GM18858 (cell line): ENCODE results near the gene DMAC1.

ENCODE experiments used
- ATAC-seq: cut with Tn5 transposase; IDR thresholded peaks from one replicate; pipeline ENCODE4 v1.9.1; 2021; ENCODE audit not compliant: unreplicated experiment

Gene DMAC1, protein sequence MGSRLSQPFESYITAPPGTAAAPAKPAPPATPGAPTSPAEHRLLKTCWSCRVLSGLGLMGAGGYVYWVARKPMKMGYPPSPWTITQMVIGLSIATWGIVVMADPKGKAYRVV

DNA sequence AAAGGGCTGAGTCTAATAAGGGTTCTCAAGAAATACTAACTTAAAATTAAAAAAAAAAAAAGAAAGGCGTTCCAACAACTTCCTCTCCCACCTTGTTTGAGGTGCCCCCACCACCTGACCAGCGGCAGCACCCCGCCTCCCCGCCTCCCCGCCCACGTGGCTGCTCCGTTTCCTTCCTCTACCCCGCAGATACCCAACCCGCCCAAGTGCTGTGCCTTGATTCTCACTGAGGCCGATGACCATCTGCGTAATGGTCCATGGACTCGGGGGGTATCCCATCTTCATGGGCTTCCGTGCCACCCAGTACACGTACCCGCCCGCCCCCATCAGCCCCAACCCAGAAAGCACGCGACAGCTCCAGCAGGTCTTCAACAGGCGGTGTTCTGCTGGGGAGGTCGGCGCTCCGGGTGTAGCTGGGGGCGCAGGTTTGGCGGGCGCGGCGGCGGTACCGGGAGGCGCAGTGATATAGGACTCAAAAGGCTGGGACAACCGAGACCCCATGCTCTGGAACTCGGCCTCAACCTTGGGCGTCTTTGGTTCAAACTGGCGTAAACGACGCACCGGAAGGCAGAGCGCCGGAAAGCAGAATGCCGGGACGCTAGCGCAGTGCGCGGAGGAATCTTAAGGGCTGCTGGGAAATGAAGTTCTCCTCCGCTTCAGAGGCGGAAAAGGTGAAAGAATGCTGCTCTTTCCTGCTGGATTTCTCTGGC is at the start of gene DMAC1:
TSS of gene DMAC1 (minus strand) at position 545 of the 710 bp plus-strand sequence. CDS start at position 501, 44 bp downstream.
- ATAC-seq: peak; percentile 83

DNA sequence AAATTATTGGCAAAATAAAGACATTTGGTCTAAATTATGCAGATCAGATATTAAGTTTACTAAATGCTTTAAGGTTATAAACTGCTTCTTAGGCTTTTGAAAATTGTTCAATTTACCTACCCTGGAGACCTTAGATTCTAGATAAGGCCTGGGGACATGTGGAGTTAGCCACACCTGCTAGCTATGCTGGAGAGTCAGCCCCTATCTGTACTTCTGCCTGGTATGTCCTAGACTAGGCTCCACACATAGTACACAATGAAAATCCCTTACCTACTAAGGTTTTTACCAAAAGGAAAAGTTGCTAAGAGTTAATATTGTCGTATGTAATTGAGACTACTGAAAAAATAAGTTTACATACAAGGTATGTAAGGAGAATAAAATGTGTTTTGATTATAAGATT is 49.8 kb upstream of the DMAC1 start:
- ATAC-seq: no peak

DNA sequence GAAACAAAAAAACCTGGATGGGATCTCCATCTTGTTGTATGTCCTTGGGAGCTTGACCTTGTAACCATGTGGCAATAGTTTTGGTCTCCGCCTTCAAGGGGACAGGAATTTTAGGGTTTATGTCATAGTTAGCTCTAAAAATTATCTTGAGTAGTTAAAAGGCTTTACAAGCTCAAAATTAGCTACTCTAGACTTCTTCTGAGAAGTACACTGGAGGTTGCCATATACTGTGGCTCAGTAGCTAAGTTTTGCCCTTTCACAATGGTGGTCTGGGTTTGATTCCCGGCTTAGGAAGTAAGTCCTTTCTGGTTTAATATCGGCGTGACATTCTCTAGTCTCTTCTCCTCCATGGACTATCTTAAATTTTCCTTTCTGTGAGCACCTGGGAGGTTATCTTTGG is 48.9 kb upstream of the DMAC1 start:
- ATAC-seq: no peak

DNA sequence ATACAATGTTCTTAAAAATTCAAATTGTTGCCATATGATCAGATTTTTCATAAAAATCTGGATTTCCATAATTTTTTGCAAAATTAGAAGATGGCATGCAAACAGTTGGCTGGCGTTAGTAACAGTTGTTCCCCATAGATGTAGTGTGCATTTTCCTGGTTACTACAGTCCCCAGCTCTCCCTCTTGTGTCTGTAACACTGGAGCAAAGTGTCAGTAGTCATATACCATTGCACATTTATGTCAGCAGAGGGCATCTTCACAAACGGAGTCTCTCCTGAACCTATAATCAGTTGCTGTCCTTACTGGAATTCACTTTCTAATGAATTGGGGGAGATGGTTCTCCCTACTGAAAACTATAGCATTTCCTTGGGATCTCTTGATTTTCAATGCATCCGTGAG is 44.7 kb upstream of the DMAC1 start:
- peak; percentile 78 for ATAC-seq

DNA sequence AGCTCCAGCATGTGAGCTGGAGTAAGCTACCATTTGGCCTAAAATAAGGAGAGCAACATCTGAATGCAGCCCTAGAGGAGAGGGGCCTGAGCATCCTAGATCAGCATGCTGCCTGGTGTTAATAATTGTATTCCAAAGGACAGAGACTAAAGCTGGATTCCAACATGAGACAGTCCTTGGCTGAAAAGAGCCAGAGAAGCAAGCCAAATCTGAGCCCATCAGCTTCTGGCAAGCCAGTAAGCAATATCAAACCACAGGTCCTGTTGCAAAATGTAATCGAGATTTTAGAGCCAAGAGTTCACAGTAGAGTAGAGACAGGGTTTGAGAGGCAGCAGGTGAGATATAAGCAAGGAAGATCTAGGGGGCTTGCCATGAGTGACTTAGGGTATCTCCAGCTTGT is 42.3 kb upstream of the DMAC1 start:
- ATAC-seq: no peak

DNA sequence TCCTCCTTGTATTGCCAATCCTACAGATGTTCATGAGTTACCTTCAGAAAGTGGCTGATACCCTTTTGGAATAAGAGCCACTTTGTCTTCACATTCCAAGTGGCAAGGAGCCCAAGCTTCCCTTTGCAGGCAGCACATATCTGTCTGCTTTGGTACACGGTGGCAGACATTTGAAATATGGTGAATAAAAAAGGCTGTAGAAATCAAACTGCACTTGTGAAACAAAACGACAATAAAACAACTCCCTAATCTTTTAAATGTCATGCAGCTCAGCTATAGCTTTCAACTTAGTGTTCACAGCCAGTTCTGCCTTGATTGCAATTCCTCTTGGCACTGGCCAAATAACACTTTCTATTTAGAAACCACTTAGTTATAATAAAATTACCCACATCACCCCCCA is 35.0 kb upstream of the DMAC1 start:
- ATAC-seq: no peak

DNA sequence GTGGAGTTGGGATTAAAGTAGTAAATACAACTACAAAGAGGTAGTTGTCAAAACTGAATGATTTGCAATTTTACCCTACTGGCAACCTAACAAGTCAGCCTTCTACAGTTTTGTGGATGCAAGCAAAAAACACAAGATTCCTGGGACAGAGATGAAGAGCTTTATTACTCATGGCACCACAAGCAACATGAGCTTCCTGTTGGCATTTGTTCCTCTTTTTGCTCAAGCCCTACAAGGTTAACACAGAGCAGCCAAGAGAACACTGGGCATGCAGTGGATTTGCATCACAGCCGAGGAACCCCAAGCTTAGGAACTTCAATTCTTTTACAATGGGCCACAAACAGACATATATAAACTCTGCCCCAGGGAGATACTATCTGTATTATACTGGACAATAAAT is 28.8 kb upstream of the DMAC1 start:
- no peak for ATAC-seq

DNA sequence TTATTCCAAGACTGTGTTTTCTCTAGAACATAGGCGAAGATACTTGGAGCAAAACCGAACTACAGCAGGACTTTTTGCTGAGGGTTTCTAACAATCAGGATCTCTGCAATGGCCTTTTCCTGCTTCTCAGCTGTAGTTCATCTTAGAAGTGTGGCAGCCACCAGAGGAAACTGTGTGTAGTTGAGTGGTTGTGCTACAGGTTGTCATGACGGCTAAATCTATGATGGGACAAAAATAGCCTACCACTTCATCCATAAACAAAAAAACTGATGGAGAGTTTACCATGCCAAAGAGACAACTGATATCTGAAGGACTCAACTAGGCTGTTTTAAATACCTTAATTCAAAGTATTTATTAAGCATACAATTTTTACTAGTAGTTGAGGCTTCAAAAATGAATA is 28.2 kb upstream of the DMAC1 start:
- ATAC-seq: no peak

DNA sequence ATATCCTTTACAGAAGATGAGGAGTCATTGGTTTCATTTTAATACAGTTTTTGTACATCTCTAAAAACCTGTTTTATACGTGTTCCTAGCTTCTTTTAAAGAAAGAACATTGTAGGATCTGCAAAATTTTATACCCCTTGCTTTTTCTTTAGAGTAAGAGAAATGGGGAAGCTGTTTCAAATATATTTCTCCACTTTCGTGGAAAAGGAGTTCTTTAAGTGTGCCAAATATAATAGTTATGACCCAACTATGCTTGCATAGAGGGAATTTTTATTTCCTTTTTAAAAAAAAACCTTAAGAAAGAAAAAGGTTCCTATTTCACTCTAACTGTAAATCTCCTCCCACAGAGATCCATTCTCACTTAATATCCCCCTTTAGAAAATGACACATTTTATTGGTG is 27.5 kb upstream of the DMAC1 start:
- no peak for ATAC-seq

DNA sequence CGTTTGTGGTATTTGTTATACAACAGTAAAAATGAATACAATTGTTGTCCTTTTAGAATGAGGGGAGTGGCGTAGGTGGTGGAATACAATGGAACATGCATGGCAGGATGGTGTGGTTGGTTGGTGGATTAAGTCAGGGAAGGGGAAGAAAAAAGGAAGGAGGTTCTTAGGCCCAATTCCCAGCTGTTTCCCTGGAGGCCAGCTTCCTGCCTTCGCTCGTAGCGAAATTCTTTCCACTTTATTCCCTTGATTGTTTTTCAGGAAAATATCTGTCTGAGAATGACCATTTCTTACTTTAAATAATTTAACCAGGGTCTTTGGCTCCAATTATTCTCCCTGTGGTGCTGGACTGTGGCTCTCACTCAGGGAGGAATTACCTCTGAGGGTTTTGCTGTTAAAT is 24.1 kb upstream of the DMAC1 start:
- ATAC-seq: no peak

DNA sequence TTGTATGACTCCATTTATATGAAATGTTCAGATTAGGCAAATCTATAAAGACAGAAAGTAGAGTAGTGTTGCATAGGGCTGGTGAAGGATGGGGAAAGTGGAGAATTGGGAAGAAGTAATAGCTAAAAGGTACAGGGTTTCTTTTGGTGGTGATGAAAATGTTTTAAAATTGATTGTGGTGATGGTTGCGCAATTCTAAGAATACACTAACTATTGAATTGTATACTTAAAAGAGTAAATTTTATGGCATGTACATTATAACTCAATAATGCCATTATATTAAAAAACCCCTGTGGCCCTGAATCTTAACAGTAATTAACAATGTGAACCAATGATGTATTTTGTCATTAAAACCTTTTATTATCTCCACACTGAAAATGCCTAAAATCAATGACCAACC is 20.4 kb upstream of the DMAC1 start:
- ATAC-seq: no peak

DNA sequence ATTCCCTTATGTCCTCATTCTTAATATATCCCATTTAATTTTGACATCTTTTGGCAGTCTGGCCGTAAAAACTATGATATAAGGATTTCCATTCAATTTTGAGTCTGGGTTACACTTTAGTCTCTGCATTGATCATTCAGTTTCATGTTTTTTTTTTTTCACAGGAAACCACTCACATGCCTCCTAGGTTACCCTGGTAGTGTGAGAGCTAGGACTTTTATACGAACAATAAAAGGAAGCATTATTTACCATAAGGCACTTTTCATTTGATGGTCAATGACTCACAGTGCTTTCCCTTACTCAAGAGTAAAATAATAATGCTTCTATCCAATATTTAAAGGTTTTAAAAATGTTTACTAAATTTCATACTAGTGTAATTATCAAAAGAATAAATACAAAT is 16.4 kb upstream of the DMAC1 start:
- ATAC-seq: no peak

DNA sequence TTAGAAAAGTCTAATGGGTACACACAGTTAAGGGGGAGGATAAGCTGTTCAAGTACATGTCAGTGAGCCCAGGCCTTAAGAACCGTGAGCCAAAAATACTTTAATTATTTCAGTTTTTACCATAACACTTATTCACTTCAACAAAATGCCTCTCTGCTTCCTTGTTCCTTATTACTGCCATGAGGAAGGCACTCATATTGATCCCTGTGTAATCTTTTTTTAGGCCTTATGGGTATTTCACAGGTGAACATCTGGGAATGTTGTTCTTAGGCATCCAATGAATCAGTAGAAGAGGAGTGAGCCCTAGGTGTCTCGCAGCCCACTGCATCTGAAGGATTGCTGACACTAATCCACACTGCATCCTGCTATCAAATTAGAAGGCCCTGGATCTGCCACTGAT is 13.5 kb upstream of the DMAC1 start:
- ATAC-seq: no peak

DNA sequence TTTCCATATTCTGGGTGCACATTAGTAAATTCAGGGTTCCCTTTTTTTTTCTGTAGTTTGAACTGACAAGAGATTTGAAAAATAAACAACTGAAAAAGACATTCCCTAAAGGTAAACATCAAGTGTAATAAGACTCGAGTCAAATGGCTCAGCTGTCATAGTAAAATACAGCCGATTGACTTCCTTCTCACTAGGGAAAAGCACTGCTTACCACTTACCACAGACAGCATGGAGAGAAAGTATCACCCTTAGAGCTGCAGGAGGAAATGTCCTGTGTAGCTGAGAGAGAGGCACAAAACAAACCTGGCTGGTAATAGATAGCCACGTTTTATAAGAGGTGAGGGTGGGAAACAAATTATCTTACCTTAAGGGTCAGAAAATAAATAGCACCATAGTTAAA is 12.1 kb upstream of the DMAC1 start:
- ATAC-seq: no peak

DNA sequence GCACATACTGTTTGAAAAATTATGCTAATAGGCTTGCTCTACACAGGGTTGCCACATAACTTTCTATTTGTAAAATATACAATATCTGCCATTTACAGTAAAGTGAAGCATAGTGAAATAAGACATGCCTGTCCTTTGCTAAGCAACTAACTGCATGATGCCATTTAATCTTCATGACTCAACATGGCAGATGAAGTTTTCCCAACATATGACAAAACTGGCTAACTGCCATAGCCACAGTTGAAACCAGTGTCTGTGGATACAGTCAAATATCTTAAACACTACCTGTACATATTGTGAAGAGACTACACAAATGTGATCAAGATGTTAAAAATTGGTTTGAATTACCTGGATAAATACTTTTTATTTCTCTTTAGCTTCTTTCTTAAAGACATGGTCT is 3.1 kb upstream of the DMAC1 start:
- ATAC-seq: no peak

DNA sequence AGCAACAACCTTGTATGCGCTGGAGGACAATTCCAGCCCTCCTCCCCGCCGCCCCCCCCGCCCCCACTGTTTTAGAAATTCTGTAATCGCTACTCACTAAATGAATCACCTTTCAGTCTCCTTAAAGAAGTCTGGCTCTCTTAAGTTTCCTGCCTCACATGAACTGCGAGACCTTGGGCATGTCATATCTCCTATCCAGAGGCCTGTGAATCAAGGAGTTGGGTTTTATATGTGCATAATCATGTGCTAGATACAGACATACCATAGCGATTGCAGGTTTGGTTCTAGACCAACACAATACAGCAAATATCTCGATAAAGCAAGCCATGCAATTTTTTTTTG is 337 bp upstream of the DMAC1 start:
- peak; percentile 13 for ATAC-seq

DNA sequence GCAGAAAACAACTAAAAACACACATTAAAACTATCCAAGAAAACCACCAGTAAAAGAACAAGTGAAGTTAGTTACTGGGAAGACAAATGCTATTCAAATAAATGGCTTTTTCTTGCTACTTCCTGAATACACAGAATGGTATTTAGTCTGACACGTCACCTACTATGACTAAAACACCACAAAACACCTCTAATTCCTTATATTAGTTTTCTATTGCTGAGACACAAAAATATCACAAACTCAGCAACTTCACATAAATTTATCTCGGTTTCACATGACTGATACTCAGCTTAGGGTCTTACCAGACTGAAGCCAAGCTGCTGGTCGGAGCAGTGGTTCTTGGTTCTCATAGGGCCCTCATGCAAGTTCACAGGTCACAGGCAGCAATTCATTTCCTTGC is 5.4 kb downstream of the DMAC1 start:
- ATAC-seq: no peak

DNA sequence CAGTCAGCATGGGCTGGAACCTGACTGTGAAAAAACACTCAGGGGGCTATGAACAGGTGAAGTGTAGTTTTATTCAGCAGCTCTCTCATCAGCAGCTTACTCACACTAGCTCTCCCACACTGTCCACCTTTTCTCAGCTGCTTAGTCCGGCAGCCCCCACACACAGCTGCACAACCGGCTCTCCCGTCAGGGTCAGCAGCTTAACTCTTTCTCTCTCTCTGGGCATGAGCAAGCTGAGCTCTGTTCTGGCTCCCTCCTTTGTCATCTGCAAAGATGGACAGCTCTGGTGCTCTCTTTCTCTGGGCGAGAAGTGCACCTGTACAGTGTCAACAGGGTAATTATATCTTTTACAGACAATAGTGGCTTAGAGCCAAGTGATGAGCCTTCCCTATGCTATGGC is 8.2 kb downstream of the DMAC1 start:
- ATAC-seq: no peak

DNA sequence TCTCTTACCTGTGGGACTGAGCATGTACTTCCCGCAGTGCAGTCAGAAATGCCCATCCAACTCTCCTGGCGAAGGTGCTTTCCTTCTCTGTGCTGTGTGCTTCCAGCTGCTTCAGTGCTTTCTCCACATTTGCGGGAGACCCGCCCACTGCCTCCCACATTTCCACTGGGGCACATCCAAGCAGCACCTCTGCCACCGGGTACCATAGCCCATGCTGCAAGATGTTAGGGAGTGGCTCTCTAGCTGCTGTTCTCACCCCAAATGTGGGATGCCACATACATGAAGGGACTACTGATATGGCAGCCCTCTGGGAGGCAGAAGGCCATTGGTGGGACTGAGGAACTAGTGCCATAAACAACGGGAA is 8.8 kb downstream of the DMAC1 start:
- ATAC-seq: no peak

DNA sequence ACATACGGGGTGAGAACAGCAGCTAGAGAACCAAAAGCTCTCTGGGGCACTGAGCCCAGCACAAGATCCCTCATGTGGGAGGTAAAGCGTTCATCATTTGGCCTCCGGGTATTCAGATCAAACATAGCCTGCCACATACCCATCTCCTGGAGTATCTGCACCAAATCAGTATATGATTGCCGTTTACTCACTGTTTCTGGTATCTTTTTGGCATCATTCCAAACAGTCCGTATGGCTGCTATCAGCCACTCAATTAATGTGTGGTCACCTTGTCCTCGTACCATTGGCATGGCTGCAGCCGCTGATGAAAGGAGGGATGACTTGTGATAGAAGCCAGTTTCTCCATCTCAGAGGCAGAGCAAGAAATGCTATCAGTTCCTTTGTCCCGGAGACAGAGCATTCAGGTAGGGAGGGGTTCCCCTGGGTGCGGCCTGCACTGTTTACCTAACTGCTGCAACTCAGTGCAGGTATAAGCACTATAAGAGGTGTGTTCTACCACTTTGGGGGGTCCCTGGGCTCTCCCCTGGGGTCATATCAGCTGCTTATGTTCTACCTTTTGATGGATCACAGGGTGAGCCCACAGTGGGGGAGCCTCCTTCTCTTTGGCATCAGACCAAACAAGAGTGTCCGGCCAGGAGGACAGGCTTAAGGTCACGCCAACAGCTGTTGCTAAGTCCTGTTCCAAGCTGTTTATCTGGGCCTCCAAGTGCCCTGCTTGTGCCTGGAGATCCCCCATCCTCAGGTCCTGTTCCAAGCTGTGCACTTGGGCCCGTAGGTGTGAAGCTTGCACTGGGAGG is 9.4 kb downstream of the DMAC1 start:
- no peak for ATAC-seq

DNA sequence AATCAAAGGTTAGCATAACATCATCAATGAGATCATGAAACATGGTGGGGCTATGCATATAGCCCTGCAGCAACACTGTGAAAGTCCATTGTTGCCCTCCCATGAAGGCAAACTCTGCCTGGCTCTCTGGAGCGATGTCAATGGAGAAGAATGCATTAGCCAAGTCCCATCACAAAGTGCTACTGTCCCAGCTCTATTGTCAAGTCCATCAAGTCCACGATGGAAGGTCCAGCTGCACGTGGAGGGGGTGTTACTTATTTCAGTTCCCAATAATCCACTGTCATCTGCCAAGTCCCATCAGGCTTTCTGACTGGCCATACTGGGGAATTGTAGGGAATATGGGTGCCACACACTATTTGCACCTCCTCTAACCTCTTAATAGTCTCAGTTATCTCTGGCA is 10.8 kb downstream of the DMAC1 start:
- ATAC-seq: no peak

DNA sequence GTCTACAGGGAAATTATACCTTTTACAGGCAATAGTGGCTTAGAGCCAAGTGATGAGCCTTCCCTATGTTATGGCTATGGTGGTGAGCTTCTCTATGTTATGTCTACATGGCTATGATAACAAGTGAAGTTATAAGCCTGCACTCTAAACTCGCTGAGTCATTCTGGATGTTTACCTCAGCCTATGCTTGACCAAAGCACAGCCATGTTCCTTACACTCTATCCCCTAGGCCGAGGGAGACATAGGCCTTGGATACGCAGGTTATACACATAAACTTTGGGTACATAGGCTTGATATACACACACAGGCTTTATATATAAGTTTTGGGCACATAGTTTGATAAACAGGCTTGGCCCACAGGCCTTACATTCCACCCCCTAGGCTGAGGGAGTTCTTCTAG is 13.8 kb downstream of the DMAC1 start:
- ATAC-seq: no peak

DNA sequence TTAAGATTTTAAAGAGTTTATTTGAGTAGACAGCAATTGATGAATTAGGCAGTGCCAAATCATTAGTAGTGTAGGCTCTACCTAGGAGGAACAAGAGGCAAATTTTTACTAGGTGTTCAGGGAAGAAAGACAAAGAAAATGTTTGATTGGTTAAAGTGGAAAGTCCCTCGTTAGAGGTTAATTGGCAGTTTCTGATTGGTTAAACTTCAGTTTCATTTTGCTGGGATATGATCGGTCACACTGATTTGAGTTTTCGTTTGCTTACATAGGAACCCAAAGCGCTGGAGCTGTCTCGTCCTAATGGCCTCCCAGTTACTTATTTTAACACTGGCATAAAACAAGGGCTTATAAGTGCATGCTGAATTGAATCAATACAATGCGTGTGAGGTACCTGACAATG is 15.1 kb downstream of the DMAC1 start:
- no peak for ATAC-seq
